MM.1S (cell line): ENCODE data around the gene CLIP4.
"Not testable (repeated sequence)": the region's sequence is repeated elsewhere in the genome, so short reads cannot be mapped to it uniquely, and the experiment has no call there.

ENCODE experiments used
- DNase-seq: peaks from one replicate; pipeline ENCODE4 v3.0.0-alpha.2; 2015
- H2AFZ ChIP-seq: fragments of 300-600 bp; sonication (generic); 2 replicates; pipeline ENCODE4 v1.6.0; 2016; ENCODE audit warnings: antibody characterized with exemption, low read length
- H3F3A ChIP-seq: fragments of 300-600 bp; sonication (generic); 2 replicates; pipeline ENCODE4 v1.6.1; 2016; ENCODE audit warnings: mild to moderate bottlenecking, antibody characterized with exemption, low read length, moderate library complexity, mixed read lengths; ENCODE audit not compliant: insufficient read depth
- H3K27ac ChIP-seq: fragments of 300-600 bp; sonication (generic); 2 replicates; pipeline ENCODE4 v1.5.1; 2016; ENCODE audit warnings: mild to moderate bottlenecking, low read length
- H3K27me3 ChIP-seq: fragments of 300-600 bp; sonication (generic); replicated peaks from 2 replicates; pipeline ENCODE4 v1.6.0; 2016; ENCODE audit warnings: low read length; ENCODE audit not compliant: insufficient read depth
- H3K36me3 ChIP-seq: fragments of 300-600 bp; sonication (generic); replicated peaks from 2 replicates; pipeline ENCODE4 v1.6.1; 2016; ENCODE audit warnings: mild to moderate bottlenecking, low read length, mixed read lengths; ENCODE audit not compliant: insufficient read depth
- H3K4me1 ChIP-seq: fragments of 300-600 bp; sonication (generic); 2 replicates; pipeline ENCODE4 v1.6.1; 2016; ENCODE audit warnings: low read length, mixed read lengths
- H3K4me2 ChIP-seq: fragments of 300-600 bp; sonication (generic); 2 replicates; pipeline ENCODE4 v1.6.0; 2016; ENCODE audit warnings: low read depth, low read length
- H3K4me3 ChIP-seq: fragments of 300-600 bp; sonication (generic); 2 replicates; pipeline ENCODE4 v1.5.1; 2016; ENCODE audit warnings: low read length, mixed read lengths
- H3K79me2 ChIP-seq: fragments of 300-600 bp; sonication (generic); 2 replicates; pipeline ENCODE4 v1.6.1; 2016; ENCODE audit warnings: mixed run types, low read length, mixed read lengths
- H3K9ac ChIP-seq: fragments of 300-600 bp; sonication (generic); 2 replicates; pipeline ENCODE4 v1.6.1; 2016; ENCODE audit warnings: low read length, mixed read lengths
- H3K9me2 ChIP-seq: fragments of 300-600 bp; sonication (generic); replicated peaks from 2 replicates; pipeline ENCODE4 v1.6.1; 2016; ENCODE audit warnings: mild to moderate bottlenecking, low read length, mixed read lengths; ENCODE audit not compliant: insufficient read depth
- H3K9me3 ChIP-seq: fragments of 300-600 bp; sonication (generic); replicated peaks from 2 replicates; pipeline ENCODE4 v1.6.1; 2016; ENCODE audit warnings: mild to moderate bottlenecking, low read length, mixed read lengths; ENCODE audit not compliant: insufficient read depth
- H4K20me1 ChIP-seq: fragments of 300-600 bp; sonication (generic); 2 replicates; pipeline ENCODE4 v1.6.1; 2016; ENCODE audit warnings: mild to moderate bottlenecking, low read length, moderate library complexity, mixed read lengths; ENCODE audit not compliant: insufficient read depth
- EZH2 ChIP-seq: fragments of 300-600 bp; sonication (generic); optimal IDR thresholded peaks from 2 replicates; pipeline ENCODE3; 2017; ENCODE audit warnings: low read depth, mild to moderate bottlenecking, antibody characterized with exemption, low read length, mixed read lengths
- EZH2phosphoT487 ChIP-seq: fragments of 300-600 bp; sonication (generic); IDR thresholded peaks from 2 replicates; pipeline ENCODE4 v1.6.1; 2018; ENCODE audit warnings: antibody characterized with exemption, low read length
- TF ChIP-seq, protein P1 (sequence below): fragments of 300-600 bp; sonication (generic); IDR thresholded peaks from 2 replicates; pipeline ENCODE4 v1.5.1; 2016; ENCODE audit warnings: antibody characterized with exemption, low read length, mixed read lengths

The CLIP4 gene

DNA sequence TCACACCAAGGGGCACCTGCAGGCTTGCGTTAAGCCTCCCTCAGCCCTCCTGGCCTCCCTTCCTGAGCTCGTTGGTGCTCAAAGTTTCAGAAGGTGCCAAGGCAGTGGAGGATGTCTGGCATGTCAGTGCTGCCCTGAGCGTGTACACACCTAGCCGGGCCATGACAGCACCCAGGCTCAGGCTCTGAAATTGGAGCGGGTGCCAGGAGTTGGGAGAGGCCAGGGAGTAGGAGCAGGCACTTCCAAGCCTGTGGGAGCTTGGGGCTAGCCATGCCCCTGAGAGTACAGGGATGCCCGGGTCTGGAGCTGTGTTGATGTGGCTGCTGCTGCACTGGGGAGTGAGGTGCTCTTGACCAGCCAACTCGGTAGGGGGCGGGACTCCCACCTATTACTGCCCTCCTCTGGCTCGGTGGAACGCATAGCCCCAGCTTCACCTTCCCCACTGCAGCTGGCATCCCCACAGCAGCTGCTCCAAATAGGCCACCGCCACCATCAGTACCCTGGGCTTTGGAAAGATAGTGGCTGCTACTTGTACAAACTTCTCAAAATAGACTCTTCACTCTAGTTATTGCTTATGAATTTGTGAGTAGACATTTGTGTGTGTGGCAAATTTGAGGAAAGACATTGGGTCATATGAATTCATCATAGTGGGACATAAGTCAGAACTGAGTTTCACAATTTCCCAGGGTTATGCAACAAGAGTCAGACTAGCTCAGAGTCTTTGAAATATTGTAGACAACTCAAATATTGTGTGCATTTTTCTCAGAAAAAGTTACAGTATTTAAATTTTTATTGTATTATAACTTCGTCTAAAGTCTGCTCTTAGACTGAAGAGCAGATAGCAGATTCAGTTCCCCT is 34.1 kb upstream of the CLIP4 start:
- Histone ChIP-seq H3K9me2 (no peaks in the 10 kb centered on the region), H3K9ac (no peak overlapping the region), H2AFZ (no peak overlapping the region), H3K36me3 (no peaks in the 10 kb centered on the region), H3K9me3 (no peaks in the 10 kb centered on the region), H3K27me3 (no peaks in the 10 kb centered on the region), H3F3A (no peaks in the 10 kb centered on the region), H3K4me1 (no peaks in the 10 kb centered on the region), H3K27ac (no peak overlapping the region), H3K79me2 (no peaks in the 10 kb centered on the region), H4K20me1 (no peaks in the 10 kb centered on the region), H3K4me2 (no peak overlapping the region), H3K4me3 (no peak overlapping the region)
- DNase-seq = no peak
- TF ChIP-seq EZH2phosphoT487 (no peak), EZH2 (no peak)
- TF ChIP-seq, protein P1, sequence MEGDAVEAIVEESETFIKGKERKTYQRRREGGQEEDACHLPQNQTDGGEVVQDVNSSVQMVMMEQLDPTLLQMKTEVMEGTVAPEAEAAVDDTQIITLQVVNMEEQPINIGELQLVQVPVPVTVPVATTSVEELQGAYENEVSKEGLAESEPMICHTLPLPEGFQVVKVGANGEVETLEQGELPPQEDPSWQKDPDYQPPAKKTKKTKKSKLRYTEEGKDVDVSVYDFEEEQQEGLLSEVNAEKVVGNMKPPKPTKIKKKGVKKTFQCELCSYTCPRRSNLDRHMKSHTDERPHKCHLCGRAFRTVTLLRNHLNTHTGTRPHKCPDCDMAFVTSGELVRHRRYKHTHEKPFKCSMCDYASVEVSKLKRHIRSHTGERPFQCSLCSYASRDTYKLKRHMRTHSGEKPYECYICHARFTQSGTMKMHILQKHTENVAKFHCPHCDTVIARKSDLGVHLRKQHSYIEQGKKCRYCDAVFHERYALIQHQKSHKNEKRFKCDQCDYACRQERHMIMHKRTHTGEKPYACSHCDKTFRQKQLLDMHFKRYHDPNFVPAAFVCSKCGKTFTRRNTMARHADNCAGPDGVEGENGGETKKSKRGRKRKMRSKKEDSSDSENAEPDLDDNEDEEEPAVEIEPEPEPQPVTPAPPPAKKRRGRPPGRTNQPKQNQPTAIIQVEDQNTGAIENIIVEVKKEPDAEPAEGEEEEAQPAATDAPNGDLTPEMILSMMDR = no peak

DNA sequence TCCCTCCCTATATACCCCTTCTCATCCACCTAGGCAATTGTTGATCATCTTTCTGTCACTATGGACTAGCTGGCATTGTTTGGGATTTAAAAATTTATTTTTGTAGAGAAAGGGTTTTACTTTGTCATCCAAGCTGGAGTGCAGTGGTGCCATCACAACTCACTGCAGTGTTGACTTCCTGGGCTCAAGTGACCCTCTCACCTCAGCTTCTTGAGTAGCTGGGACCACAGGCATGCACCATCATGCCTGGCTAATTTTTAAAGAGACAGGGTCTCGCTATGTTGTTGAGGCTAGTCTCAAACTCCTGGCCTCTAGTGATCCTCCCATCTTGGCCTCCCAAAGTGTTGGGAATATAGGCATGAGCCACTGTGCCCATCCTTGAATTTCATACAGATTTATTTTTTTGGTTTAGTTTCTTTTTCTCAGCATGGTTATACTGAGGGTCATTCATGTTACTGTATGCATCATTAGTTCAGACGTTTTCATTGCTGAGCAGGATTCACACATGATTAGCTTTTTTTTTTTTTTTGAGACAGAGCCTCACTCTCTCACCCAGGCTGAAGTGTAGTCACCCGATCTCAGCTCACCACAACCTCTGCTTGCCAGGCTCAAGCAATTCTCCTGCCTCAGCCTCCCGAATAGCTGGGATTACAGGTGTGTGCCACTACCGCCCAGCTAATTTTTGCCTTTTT is 32.3 kb upstream of the CLIP4 start:
- H3K9ac ChIP-seq = no peak overlapping the region
- H3K79me2 ChIP-seq = no peaks in the 10 kb centered on the region
- H2AFZ ChIP-seq = no peak overlapping the region
- no peaks in the 10 kb centered on the region for H3K36me3 ChIP-seq
- no peak overlapping the region for H3K4me3 ChIP-seq
- H3F3A ChIP-seq = no peaks in the 10 kb centered on the region
- no peaks in the 10 kb centered on the region for H3K4me1 ChIP-seq
- H3K4me2 ChIP-seq = no peak overlapping the region
- no peaks in the 10 kb centered on the region for H4K20me1 ChIP-seq
- H3K27ac ChIP-seq = no peak overlapping the region
- no peaks in the 10 kb centered on the region for H3K27me3 ChIP-seq
- no peaks in the 10 kb centered on the region for H3K9me3 ChIP-seq
- TF ChIP-seq EZH2 = no peak
- TF ChIP-seq, protein P1 = no peak
- no peak for TF ChIP-seq EZH2phosphoT487
- H3K9me2 ChIP-seq = no peaks in the 10 kb centered on the region
- no peak for DNase-seq

DNA sequence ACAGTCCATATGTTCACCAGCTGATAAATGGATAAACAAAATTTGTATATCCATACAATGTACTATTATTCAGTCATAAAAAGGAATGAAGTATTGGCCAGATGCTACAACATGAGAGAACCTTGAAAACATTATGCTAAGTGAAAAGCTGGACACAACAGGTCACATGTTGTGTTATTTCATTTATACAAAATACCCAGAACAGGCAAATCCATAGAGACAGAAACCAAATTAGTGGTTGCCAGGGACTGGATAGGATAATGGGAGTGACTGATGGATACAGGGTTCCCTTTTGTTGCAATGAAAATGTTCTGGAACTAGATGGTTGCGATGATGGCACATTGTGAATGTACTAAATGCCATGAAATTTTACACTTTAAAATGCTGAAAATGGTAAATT is 30.7 kb upstream of the CLIP4 start:
- H3K4me2 ChIP-seq = no peak overlapping the region
- H4K20me1 ChIP-seq = no peaks in the 10 kb centered on the region
- TF ChIP-seq, protein P1 = no peak
- TF ChIP-seq EZH2phosphoT487 = no peak
- no peak for TF ChIP-seq EZH2
- H3K9me2 ChIP-seq = no peaks in the 10 kb centered on the region
- no peaks in the 10 kb centered on the region for H3K36me3 ChIP-seq
- no peaks in the 10 kb centered on the region for H3K4me1 ChIP-seq
- no peak overlapping the region for H2AFZ ChIP-seq
- H3K9me3 ChIP-seq = no peaks in the 10 kb centered on the region
- DNase-seq = no peak
- no peaks in the 10 kb centered on the region for H3K79me2 ChIP-seq
- H3K4me3 ChIP-seq = no peak overlapping the region
- H3K27me3 ChIP-seq = no peaks in the 10 kb centered on the region
- H3F3A ChIP-seq = no peaks in the 10 kb centered on the region
- H3K9ac ChIP-seq = no peak overlapping the region
- no peak overlapping the region for H3K27ac ChIP-seq

DNA sequence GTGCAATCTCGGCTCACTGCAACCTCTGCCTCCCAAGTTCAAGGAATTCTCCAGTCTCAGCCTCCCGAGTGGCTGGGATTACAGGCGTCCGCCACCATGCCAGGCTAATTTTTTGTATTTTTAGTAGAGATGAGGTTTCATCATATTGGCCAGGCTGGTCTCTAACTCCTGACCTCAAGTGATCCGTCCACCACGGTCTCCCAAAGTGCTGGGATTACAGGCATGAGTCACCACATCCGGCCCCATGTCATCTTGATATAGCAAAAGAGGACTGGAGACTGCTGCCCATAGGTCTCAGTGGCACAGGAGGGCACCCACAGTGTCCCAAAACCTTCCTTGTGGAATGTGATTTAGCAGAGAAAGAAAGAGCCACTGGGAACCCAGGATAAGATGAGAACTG is 24.9 kb upstream of the CLIP4 start:
- not testable (repeated sequence) for H3K4me2 ChIP-seq, H3K9me2 ChIP-seq, H3K79me2 ChIP-seq, H3K36me3 ChIP-seq, H3K27me3 ChIP-seq, H3K27ac ChIP-seq, H2AFZ ChIP-seq, H4K20me1 ChIP-seq, H3K9me3 ChIP-seq, H3K4me3 ChIP-seq, H3K4me1 ChIP-seq, H3F3A ChIP-seq, DNase-seq, H3K9ac ChIP-seq
